HepG2 (cell line): Measurements from ENCODE around the gene TBC1D22A. TPM values are rescaled to one million over a fixed set of nuclear protein-coding genes. Genes with fewer than 3 reads are reported as not detected.

Experiments
- AGO1 ChIP-seq: fragments of 200-400 bp; formaldehyde crosslinking; IDR thresholded peaks from 2 replicates; pipeline ENCODE4 v1.6.1; 2017; ENCODE audit warnings: mild to moderate bottlenecking, low read depth, low read length, moderate library complexity; ENCODE audit not compliant: poor library complexity, severe bottlenecking
- EZH2 ChIP-seq: conservative IDR thresholded peaks from 2 replicates; pipeline ENCODE4 v1.6.1; 2012; ENCODE audit warnings: mild to moderate bottlenecking, low read depth, low read length, moderate library complexity
- GRHL1 ChIP-seq: sonication (generic); formaldehyde crosslinking; conservative IDR thresholded peaks from 2 replicates; pipeline ENCODE4 v1.8.0; 2022; ENCODE audit warnings: missing genetic modification reagents
- HMGXB3 ChIP-seq: sonication (generic); formaldehyde crosslinking; IDR thresholded peaks from 2 replicates; pipeline ENCODE4 v1.4.0; 2020; ENCODE audit warnings: missing genetic modification reagents, borderline replicate concordance
- HNRNPLL ChIP-seq: fragments of 200-400 bp; formaldehyde crosslinking; IDR thresholded peaks from 2 replicates; pipeline ENCODE4 v1.6.1; 2017; ENCODE audit warnings: mild to moderate bottlenecking, low read depth, low read length; ENCODE audit not compliant: poor library complexity, severe bottlenecking
- HOXD1 ChIP-seq: sonication (generic); formaldehyde crosslinking; IDR thresholded peaks from 2 replicates; pipeline ENCODE4 v1.5.0; 2020; ENCODE audit warnings: missing genetic modification reagents
- JUN ChIP-seq: sonication (generic); formaldehyde crosslinking; IDR thresholded peaks from 2 replicates; pipeline ENCODE4 v1.4.0; 2020; ENCODE audit warnings: mild to moderate bottlenecking, missing genetic modification reagents
- MTA3 ChIP-seq: sonication (generic); formaldehyde crosslinking; IDR thresholded peaks from 2 replicates; pipeline ENCODE4 v1.4.0; 2020; ENCODE audit warnings: missing genetic modification reagents
- MTF1 ChIP-seq: sonication (generic); formaldehyde crosslinking; IDR thresholded peaks from 2 replicates; pipeline ENCODE4 v1.5.0; 2020; ENCODE audit warnings: missing genetic modification reagents
- NBN ChIP-seq: fragments of 450-650 bp; conservative IDR thresholded peaks from 2 replicates; pipeline ENCODE4 v1.6.1; 2017
- POLR2AphosphoS2 ChIP-seq: IDR thresholded peaks from 2 replicates; pipeline ENCODE4 v1.6.1; 2011; ENCODE audit warnings: low read depth, low read length, improper control_type of control experiment
- RBAK ChIP-seq: sonication (generic); formaldehyde crosslinking; IDR thresholded peaks from 2 replicates; pipeline ENCODE4 v1.5.1; 2020; ENCODE audit warnings: mild to moderate bottlenecking, missing genetic modification reagents
- RBM39 ChIP-seq: fragments of 200-400 bp; formaldehyde crosslinking; IDR thresholded peaks from one replicate; pipeline ENCODE4 v1.6.1; 2018; ENCODE audit warnings: antibody characterized with exemption, mild to moderate bottlenecking, low read depth, low read length; ENCODE audit not compliant: poor library complexity, severe bottlenecking
- RCOR2 ChIP-seq: IDR thresholded peaks from 2 replicates; pipeline ENCODE4 v1.6.1; 2016; ENCODE audit warnings: missing biosample characterization, missing genetic modification reagents
- SMAD1 ChIP-seq: sonication (generic); formaldehyde crosslinking; IDR thresholded peaks from 2 replicates; pipeline ENCODE4 v1.4.0; 2020; ENCODE audit warnings: missing genetic modification reagents, low read depth, mild to moderate bottlenecking, borderline replicate concordance
- SRY ChIP-seq: sonication (generic); formaldehyde crosslinking; IDR thresholded peaks from 2 replicates; pipeline ENCODE4 v1.8.0; 2022; ENCODE audit warnings: mild to moderate bottlenecking, missing genetic modification reagents
- STAG1 ChIP-seq: sonication (generic); formaldehyde crosslinking; IDR thresholded peaks from 2 replicates; pipeline ENCODE4 v1.4.0; 2020; ENCODE audit warnings: missing genetic modification reagents
- TBX2 ChIP-seq: sonication (generic); formaldehyde crosslinking; IDR thresholded peaks from 2 replicates; pipeline ENCODE4 v1.5.0; 2020; ENCODE audit warnings: missing genetic modification reagents, mild to moderate bottlenecking, borderline replicate concordance
- ZBTB14 ChIP-seq: sonication (generic); formaldehyde crosslinking; IDR thresholded peaks from 2 replicates; pipeline ENCODE4 v1.4.0; 2020; ENCODE audit warnings: missing genetic modification reagents
- ZC3H4 ChIP-seq: sonication (generic); formaldehyde crosslinking; IDR thresholded peaks from 2 replicates; pipeline ENCODE4 v1.4.0; 2020; ENCODE audit warnings: missing genetic modification reagents, borderline replicate concordance
- ZNF329 ChIP-seq: sonication (generic); formaldehyde crosslinking; IDR thresholded peaks from 2 replicates; pipeline ENCODE4 v1.9.0; 2021; ENCODE audit warnings: low read depth, mild to moderate bottlenecking, missing genetic modification reagents
- ZNF382 ChIP-seq: sonication (generic); formaldehyde crosslinking; IDR thresholded peaks from 2 replicates; pipeline ENCODE4 v1.5.0; 2020; ENCODE audit warnings: missing genetic modification reagents, mild to moderate bottlenecking, borderline replicate concordance
- ZNF451 ChIP-seq: sonication (generic); formaldehyde crosslinking; IDR thresholded peaks from 2 replicates; pipeline ENCODE4 v1.5.0; 2020; ENCODE audit warnings: mild to moderate bottlenecking, missing genetic modification reagents
- ZNF572 ChIP-seq: sonication (generic); formaldehyde crosslinking; IDR thresholded peaks from 2 replicates; pipeline ENCODE4 v1.5.1; 2020; ENCODE audit warnings: mild to moderate bottlenecking, missing genetic modification reagents
- ZSCAN29 ChIP-seq: sonication (generic); formaldehyde crosslinking; conservative IDR thresholded peaks from 2 replicates; pipeline ENCODE4 v1.4.0; 2020; ENCODE audit warnings: mild to moderate bottlenecking, missing genetic modification reagents
- polyA plus RNA-seq, 8 experiments: library from polyadenylated mRNA; depleted of rRNA in 3 of 8; stranded (reverse) in 7 of 8; unstranded in 1 of 8; fragments of >200 nt; fragmentation: Illumina TruSeq in 4 of 8; extraction: Trizol in 4 of 8; gene quantifications; 2 replicates each; pipeline versions ENCODE4 v1.2.1 to v1.2.3, GENCODE V29; 2011 to 2016; ENCODE audit warnings: low read depth in 4 of 8, missing spikeins in 1 of 8, mixed read lengths in 1 of 8; ENCODE audit not compliant: insufficient read depth in 1 of 8
- total RNA-seq, 5 experiments: library from RNA; depleted of rRNA; stranded (reverse); fragments of >200 nt; fragmentation: Illumina TruSeq; extraction: Trizol; gene quantifications; 2 replicates each; pipeline ENCODE4 v1.2.3, GENCODE V29; 2016; ENCODE audit warnings: low read depth in 1 of 5

TBC1D22A gene
- total and polyA plus RNA-seq, 2 of the 13 experiments (the other 11 are each of a cell fraction or from before 2014, with no cell fraction given), result 17.3 to 18.0 TPM

GRCh38 chr22:46738647-46739093 lies 23.8 kb upstream of the TBC1D22A start (continued):
- TF ChIP-seq SMAD1 (CRISPR knock-in tag) (0 out of 2 replicates have a peak, but pooled peaks have one; percentile 32), MTA3 (no peak), HMGXB3 (CRISPR knock-in tag) (no peak), ZSCAN29 (CRISPR knock-in tag) (no peak; the same call in 1 of the 2 replicates), GRHL1 (CRISPR knock-in tag) (no peak), SRY (no peak), TBX2 (CRISPR knock-in tag) (no peak; the same call in none of the 2 replicates), ZNF382 (CRISPR knock-in tag) (no peak), EZH2 (no peak), ZNF572 (CRISPR knock-in tag) (no peak), JUN (CRISPR knock-in tag) (no peak), MTF1 (no peak), AGO1 (no peak), HOXD1 (CRISPR knock-in tag) (0 out of 2 replicates have a peak, but pooled peaks have one; percentile 38), ZNF451 (CRISPR knock-in tag) (no peak), POLR2AphosphoS2 (no peak), NBN (no peak), ZNF329 (CRISPR knock-in tag) (no peak), RBM39 (peak; percentile 45), ZBTB14 (no peak), STAG1 (no peak), RCOR2 (CRISPR knock-in tag) (no peak; the same call in 1 of the 2 replicates), HNRNPLL (no peak), RBAK (CRISPR knock-in tag) (no peak), ZC3H4 (CRISPR knock-in tag) (0 out of 2 replicates have a peak, but pooled peaks have one; percentile 46)
